ENCODE data around the gene SRGAP2C.
A peak's percentile ranks its signal among the peaks of the same experiment; 100 is the strongest.
"Not testable (repeated sequence)": the region's sequence is repeated elsewhere in the genome, so short reads cannot be mapped to it uniquely, and the experiment has no call there.

The SRGAP2C gene

DNA sequence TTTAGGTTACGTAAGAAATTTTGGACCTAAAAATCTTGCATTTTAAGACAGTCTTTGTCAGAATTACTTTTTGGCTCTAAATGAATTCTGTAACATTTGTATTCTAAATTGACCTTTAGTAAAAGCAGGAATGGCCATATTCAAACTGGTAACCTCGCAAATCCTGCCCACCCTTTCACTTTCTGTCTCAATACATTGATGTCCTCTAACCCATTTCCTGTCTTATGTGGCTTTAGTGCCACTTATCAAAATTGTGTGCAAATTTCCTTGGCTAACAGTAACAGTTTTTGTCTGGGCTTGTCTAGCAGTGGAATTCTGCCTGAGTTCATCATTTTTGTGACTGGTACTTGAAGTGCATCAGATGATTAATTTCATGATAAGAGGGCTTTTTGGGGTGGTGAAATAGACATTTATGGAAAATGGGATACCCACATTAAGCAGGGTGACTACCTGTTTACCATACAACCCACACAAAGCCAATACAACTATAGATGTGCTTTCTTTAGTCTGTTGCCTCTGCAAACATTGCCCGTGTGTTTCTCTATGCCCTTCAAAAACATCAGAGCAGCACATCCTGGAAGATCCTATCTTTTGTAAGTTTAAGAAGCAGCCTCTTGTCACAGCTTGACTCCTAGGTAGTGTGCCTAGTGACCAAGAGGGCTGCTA lies 205.3 kb downstream of the SRGAP2C start:
- not testable (repeated sequence) for DNase-seq

DNA sequence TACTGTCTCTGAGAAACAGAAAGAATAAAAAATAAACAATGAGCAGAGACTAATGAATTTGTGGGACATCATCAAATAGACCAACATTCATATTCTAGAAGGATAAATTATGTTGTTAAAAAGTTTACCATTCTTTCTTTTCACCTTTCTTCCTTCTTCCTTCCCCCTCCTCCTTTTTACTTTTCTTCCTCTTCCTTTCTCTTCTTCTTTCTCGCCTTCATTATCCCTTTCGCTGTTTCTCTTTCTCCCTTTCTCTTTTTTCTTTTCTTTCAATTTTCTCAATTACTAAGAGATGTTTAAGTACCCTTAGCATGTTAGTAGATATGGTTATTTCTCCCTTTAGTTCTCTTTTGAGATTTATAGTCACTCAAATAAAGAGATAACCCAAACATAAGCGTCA lies 207.4 kb downstream of the SRGAP2C start:
- not testable (repeated sequence) for DNase-seq

DNA sequence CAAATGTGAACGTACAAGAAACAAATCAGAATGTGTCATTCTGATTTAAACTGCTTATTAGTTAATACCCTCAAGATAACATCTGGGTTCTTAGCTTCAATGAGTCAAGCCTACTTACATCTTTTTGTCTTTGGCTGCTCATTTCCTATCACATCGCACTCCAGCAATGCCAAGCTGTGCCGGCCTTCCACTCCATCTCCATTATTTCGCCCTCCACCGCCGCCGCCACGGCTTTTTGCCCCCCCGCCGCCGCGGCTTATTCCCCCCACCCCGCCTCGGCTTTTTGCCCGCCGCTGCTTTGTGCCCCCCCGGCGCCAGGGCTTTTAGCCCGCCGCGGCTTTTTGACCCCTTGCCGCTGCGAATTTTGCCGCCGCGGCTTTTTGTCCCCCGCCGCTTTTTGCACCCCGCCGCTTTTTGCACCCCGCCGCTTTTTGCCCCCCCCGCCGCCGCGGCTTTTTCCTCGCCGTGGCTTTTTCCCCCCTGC lies 211.0 kb downstream of the SRGAP2C start:
- not testable (repeated sequence) for DNase-seq

DNA sequence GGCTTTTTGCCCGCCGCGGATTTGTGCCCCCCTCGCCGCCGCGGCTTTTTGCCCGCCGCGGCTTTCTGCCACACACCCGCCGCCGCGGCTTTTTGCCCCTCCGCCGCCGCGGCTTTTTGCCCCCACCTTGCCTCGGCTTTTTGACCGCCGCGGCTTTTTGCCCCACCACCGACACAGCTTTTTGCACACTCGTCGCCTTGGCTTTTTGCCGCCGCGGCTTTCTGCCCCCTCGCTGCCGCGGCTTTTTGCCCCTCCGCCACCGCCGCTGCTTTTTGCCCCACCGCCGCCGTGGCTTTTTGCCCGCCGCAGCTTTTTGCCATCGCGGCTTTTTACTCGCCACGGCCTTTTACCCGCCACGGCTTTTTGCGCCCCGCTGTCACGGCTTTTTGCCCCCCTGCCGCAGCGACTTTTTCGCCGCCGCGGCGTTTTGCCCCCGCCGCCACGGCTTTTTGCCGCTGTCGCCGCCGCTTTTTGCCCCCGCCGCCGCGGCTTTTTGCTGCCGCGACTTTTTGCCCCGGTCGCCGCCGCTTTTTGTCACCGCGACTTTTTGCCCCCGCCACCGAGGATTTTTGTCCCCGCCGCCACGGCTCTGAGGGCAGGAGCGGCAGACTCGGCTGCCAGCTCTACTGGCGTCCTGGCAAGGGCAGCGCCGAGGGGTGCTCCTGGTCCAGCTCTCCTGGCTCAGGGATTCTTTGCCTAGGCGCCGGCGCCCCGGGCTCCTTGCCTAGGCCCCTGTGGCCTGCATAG lies 211.7 kb downstream of the SRGAP2C start:
- DNase-seq: not testable (repeated sequence)

DNA sequence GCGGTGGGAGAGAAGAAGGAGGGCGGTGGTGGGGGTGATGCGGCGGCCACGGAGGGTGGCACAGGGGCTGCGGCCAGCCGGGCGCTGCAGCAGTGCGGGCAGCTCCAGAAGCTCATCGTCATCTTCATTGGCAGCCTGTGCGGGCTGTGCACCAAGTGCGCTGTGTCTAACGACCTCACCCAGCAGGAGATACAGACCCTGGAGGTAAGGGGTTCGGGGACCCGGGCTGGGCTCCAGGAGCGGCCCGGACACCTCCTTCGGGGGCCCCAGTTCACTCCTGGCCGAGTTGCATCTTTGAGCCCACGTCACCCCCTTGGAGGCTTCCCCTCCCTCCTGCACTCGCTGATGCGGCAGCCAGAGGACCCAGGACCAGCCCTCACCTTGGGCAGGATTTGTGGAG lies 212.3 kb downstream of the SRGAP2C start:
- not testable (repeated sequence) for DNase-seq

DNA sequence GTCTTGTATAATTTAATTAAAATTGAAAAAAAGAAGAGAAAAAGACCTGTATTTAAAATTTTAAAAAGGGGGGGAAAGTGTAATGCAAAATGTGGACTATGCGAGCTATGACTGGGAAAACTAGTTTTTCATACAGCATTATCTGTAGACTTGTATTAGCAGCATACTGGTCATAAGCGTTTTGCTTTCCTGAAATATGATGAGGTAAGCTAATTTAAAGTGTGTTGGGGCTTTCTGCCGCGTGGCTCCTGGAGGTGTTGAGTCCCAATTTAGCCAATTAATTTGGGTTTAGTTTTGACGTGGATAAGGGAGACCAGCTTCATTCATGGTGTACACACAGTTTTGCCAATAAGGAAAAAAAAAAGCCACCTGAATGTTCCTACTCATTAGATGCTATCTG lies 214.4 kb downstream of the SRGAP2C start:
- not testable (repeated sequence) for DNase-seq

DNA sequence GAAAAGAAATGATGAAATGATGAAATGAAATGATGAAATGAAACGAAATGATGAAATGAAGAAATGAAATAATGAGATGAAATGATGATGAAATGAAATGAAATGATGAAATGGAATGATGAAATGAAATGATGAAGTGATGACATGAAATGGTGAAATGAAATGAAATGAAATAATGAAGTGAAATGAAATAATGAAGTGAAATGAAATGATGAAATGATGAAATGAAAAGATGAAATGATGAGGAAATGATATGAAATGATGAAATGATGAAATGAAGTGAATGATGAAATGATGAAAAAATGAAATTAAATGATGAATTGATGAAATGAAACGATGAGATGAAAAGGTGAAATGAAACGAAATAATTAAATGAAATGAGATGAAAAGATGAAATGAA lies 215.3 kb downstream of the SRGAP2C start:
- DNase-seq: not testable (repeated sequence)

DNA sequence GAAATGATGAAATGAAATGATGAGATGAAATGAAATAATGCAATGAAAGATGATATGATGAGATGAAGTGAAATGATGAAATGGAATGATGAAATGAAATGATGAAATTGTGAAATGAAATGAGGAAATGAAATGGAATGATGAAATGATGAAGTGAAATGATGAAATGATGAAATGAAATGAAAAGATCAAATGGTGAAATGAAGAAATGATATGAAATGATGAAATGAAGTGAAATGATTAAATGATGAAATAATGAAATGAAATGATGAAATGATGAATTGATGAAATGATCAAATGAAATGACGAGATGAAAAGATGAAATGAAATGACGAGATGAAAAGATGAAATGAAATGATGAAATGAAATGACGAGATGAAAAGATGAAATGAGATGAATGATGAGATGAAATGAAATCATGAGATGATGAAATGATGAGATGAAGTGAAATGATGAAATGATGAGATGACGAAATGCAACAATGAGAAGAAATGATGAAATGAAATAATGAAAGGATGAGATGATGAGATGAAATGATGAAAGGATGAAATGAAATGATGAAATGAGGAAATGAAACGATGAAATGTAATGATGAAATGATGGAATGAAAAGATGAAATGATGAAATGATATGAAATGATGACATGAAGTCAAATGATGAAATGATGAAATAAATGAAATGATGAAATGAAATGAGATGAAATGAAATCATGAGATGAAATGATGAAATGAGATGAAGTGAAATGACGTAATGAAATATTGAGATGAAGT lies 216.0 kb downstream of the SRGAP2C start:
- DNase-seq: not testable (repeated sequence)

DNA sequence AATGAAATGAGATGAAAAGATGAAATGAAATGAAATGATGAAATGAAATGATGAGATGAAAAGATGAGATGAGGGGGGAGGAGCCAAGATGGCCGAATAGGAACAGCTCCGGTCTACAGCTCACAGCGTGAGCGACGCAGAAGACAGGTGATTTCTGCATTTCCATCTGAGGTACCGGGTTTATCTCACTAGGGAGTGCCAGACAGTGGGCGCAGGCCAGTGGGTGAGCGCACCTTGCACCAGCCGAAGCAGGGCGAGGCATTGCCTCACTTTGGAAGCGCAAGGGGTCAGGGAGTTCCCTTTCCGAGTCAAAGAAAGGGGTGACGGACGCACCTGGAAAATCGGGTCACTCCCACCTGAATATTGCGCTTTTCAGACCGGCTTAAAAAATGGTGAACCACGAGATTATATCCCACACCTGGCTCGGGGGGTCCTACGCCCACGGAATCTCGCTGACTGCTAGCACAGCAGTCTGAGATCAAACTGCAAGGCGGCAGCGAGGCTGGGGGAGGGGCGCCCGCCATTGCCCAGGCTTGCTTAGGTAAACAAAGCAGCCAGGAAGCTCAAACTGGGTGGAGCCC lies 216.7 kb downstream of the SRGAP2C start:
- DNase-seq: not testable (repeated sequence)

DNA sequence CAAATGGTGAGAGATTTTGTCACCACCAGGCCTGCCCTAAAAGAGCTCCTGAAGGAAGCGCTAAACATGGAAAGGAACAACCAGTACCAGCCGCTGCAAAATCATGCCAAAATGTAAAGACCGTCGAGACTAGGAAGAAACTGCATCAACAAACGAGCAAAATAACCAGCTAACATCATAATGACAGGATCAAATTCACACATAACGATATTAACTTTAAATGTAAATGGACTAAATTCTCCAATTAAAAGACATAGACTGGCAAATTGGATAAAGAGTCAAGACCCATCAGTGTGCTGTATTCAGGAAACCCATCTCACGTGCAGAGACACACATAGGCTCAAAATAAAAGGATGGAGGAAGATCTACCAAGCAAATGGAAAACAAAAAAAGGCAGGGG lies 218.5 kb downstream of the SRGAP2C start:
- DNase-seq: not testable (repeated sequence)

DNA sequence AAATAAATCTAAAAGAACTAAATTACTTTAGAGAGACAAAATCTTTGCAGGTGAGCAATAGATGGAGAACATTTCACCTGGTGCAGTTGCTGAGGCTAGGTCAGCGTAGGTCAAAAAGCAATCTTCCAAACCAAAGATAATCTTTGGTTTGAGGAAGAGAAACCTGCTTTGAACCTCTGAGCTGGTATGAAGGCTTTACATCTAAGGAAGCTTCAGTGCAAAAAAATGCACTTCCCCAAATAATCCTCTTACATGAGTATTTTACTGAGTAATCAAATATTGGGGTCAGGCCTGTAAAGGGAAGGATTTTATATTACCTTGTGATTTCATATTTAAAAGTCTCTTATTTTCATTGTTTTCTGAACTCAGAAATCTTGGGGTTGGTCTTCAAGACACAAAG lies 223.6 kb downstream of the SRGAP2C start:
- DNase-seq: no peak

DNA sequence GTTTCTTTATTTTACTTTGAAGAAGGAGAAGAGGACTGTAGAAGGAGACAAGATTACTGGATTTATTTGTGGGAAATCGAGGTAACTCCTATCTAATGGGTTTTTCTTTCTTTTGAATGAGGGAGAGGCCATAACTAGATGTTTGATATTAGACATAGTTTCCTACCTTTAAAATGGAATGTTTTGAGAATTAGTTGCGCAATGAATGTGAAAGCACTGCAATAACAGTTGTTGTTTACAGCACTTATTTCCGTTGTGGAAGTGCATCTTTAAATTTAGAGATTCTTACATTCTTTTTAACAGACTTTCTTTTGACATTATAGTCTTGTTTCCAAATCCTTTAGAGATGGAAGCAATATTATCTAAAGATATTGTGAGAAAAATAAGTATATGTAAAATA lies 229.0 kb downstream of the SRGAP2C start:
- no peak for DNase-seq

DNA sequence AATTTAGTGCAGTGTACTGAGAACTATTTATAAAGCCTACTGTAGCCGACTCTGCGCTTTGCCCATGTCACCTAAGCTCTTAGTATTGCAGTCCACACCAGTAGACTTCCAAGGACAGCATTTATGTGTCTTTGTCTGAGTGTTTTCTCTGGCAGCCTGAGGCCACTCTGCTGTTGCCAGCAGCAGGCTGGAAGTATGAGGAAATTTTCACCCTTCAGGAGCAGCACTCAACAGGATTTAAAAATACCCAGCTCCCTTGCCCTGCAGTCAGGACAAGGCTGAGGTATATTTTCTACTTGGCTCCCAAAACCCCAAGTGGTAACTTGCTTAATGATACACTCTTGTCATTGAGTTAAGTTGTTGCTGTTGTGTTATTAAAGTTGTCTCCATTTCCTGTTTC lies 230.1 kb downstream of the SRGAP2C start:
- DNase-seq: no peak

DNA sequence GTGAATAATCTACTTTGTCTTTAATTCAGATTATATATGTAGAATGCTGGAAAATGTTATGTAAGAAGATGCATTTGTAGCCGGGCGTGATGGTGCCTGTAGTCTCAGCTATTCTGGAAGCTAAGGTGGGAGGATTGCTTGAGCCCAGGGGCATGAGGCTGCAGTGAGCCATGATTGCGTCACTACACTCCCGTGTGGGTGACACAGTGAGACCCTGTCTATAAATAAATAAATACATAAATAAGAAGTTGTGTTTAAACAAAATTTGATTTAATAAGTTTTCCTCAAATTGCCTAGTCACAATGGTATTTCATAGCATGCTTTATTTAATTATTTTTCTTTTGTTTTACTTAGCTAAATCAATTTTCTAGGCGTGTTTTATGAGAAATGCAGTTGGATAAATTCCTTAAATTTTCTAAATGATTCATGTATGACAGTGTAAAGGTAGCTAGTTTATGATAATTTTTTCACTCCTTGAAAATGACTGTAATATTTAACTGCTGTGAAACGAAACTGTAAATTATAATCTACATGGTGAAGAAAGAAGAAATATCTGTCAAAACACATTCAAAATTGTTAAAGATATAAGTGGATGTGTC lies 232.6 kb downstream of the SRGAP2C start:
- DNase-seq: peak; percentile 59

DNA sequence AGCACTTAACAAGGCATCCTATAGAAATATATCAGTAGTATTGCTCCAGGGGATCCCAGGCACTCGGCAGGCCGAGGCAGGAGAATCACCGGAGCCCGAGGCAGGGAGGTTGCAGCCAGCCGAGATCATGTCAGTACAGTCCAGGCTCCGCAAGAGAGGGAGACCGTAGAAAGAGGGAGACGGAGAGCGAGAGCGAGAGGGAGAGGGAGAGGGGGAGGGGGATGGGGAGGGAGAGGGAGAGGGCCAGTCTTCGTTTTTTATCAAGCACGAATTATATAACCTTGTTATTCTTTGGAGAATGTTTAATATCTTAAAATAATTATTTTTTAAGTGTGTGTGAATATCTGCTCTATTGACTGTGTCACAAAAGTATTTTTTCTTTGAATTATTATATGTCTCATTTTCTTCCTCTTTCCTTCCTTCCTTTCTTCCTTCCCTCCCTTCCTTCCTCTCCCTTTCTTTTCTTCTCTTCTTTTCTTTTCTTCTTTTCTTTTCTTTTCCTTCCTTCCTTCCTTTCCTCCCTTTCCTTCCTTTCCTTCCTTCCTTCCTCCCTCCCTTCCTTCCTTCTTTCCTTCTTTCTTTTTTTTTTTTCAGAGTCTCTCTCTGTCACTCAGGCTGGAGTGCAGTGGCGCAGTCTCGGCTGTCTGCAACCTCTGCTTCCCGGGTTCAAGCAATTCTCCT lies 233.7 kb downstream of the SRGAP2C start:
- peak; percentile 51 for DNase-seq

DNA sequence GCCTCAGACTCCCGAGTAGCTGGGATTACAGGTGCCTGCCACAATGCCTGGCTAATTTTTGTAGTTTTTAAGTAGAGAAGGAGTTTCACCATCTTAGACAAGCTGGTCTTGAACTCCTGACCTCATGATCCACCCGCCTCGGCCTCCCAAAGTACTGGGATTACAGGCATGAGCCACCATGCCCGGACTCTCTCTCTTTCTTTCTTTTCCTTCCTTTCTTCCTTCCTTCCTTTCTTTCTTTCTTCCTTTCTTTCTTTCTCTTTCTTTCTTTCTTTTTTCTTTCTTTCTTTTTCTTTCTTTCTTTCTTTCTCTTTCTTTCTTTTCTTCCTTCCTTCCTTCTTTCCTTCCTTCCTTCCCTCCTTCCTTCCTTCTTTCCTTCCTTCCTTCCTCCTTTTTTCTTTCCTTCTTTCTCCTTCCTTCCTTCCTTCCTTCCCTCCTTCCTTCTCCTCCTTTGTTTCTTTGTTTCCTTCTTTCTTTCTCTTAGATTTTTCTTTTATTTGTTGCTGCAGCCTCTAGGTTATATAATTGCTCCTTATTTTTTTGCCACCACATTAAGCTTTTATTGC lies 234.4 kb downstream of the SRGAP2C start:
- not testable (repeated sequence) for DNase-seq

DNA sequence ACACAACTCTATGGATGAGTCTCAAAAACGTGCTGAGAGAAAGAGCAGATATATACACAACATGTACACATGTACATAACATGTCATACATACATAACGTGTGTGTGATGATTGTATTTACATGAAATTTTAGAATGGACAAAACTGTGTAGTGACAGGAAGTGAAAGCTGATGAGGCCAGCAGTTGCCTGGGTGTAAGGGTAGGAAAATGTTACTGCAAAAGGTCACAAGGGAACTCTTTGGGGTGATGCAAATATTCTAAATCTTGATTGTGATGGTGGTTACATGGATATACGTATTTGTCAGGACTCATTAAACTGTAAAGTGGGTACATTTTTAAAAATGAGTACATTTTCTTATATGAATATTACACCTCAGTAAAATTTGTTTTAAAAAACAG lies 236.7 kb downstream of the SRGAP2C start:
- DNase-seq: not testable (repeated sequence)

DNA sequence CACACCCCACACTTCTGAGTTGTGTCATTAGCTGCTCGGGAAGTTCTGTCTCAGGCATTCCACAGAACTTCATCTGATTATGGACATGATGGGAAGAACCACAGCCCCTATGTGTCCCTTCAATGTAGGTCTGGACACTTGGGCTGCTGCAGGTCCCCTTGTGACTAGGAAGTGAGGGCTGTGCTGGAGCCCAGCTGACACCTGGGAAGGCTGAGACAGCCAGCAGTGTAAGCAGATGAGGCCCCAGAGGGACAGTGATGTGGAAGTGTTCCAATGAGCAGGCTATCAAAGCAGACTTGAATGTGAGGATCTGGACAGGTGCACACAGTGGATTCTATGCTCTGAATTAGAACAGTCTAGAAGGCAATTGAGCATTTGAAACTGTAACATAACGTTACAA lies 239.2 kb downstream of the SRGAP2C start:
- not testable (repeated sequence) for DNase-seq

DNA sequence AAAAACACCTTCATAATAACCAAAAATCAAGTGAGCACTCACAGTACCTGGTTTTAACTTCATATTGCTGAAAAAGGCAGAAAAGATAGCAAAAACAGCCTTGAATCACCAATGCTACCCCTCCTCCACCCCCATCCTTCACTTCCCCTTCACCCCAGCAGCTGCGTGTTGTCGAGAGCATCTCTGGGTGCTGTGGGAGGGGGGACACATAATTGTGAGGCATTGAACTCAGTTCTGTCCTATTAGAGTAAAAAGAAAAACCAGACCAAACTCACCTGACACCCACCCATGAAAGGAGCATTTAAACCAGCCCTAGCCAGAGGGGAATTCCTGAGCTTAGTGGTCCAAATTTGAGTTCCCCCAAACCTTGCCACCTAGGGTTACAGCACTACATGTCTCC lies 248.7 kb downstream of the SRGAP2C start:
- DNase-seq: not testable (repeated sequence)

DNA sequence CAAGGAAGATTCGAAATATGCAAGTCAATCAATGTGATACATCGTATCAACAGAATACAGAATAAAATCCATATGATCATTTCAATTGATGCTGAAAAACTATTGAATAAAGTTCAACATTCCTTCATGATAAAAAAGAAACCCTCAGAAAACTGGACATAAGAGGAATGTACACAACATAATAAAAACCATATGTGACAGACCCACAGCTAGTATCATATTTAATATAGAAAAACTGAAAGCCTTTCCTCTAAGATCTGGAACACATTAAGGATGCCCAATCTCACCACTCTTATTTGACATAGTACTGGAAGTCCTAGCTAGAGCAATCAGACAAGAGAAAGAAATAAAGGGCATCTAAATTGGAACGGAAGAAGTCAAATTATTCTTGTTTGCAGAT lies 254.1 kb downstream of the SRGAP2C start:
- not testable (repeated sequence) for DNase-seq

DNA sequence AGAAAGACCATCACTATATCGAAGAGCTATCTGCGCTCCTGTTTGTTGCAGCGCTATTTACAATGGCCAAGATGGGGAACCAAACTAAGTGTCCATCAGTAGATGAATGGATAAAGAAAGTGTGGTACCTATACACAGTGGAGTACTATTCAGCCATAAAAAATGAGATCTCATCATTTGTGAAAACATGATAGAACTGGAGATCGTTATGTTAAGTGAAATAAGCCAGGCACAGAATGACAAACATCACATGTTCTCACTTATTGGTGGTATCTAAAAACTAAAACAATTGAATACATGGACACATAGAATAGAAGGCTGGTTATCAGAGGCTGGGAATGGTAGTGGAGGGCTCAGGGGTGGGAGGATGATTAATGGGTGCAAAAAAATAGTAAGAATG lies 256.2 kb downstream of the SRGAP2C start:
- DNase-seq: no peak

Measured in kidney glomerular epithelial cell (primary cell).